Measurements from ENCODE around the gene TMC8.

- TF ChIP-seq POLR2A (IDR thresholded peaks at IDR 0.05) (no peak), EP300 (IDR thresholded peaks at IDR 0.05) (no peak), POLR2AphosphoS5 (IDR thresholded peaks at IDR 0.05) (no peak)
- TF ChIP-seq, protein P1, sequence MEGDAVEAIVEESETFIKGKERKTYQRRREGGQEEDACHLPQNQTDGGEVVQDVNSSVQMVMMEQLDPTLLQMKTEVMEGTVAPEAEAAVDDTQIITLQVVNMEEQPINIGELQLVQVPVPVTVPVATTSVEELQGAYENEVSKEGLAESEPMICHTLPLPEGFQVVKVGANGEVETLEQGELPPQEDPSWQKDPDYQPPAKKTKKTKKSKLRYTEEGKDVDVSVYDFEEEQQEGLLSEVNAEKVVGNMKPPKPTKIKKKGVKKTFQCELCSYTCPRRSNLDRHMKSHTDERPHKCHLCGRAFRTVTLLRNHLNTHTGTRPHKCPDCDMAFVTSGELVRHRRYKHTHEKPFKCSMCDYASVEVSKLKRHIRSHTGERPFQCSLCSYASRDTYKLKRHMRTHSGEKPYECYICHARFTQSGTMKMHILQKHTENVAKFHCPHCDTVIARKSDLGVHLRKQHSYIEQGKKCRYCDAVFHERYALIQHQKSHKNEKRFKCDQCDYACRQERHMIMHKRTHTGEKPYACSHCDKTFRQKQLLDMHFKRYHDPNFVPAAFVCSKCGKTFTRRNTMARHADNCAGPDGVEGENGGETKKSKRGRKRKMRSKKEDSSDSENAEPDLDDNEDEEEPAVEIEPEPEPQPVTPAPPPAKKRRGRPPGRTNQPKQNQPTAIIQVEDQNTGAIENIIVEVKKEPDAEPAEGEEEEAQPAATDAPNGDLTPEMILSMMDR (IDR thresholded peaks at IDR 0.05), result no peak
Measured at GRCh38 chr17:78095035-78095434, 35.5 kb upstream of the TMC8 start.

All from stomach (tissue), 4 donors.